A549 (cell line): ENCODE data around the gene CD2BP2. TPM values are rescaled to one million over a fixed set of nuclear protein-coding genes. Genes with fewer than 3 reads are reported as not detected.

ENCODE experiments used
- ATAC-seq, 2 experiments: fragments of 200-7000 bp in 1 of 2; fragments of >200 bp in 1 of 2; cut with Nextera tagmentation in 1 of 2; cut with Tn5 transposase in 1 of 2; 3 replicates each; pipeline versions ENCODE4 v1.8.0 to v1.9.1; 2018 to 2020; ENCODE audit warnings: mild to moderate bottlenecking in 1 of 2, moderate library complexity in 1 of 2
- CTCF ChIA-PET: fragments of 300-600 bp; sonication (Branson Sonifier 250); formaldehyde crosslinking; extraction: SDS; loops from one replicate; lab custom pipeline; 2021; ENCODE audit warnings: antibody characterized with exemption, inconsistent platforms; lab: Yijun Ruan, JAX
- POLR2A ChIA-PET: fragments of 350-600 bp; formaldehyde crosslinking; extraction: SDS; loops from one replicate; lab custom pipeline; 2021; ENCODE audit warnings: antibody characterized with exemption, inconsistent platforms; lab: Yijun Ruan, JAX
- DNase-seq, 2 experiments: peaks; one replicate each; pipeline versions ENCODE4 v3.0.0 to v3.0.0-alpha.2; 2011 to 2016; ENCODE audit warnings: low read depth in 1 of 2, low spot score in 1 of 2
- FAIRE-seq: peaks from 2 replicates; lab custom pipeline; 2011; peaks lifted over from hg19 to GRCh38; lab: Jason Lieb, UNC
- H3K27ac ChIP-seq, 2 experiments: fragments of >200 bp; sonication (Bioruptor Twin); formaldehyde crosslinking; 3 replicates each; pipeline ENCODE4 v1.5.1; 2016 to 2017
- H3K4me1 ChIP-seq: fragments of >200 bp; sonication (Bioruptor Twin); formaldehyde crosslinking; 3 replicates; pipeline ENCODE4 v1.6.1; 2016
- H3K4me2 ChIP-seq: fragments of >200 bp; sonication (Bioruptor Twin); formaldehyde crosslinking; 3 replicates; pipeline ENCODE4 v1.6.1; 2016
- H3K4me3 ChIP-seq: fragments of >200 bp; sonication (Bioruptor Twin); formaldehyde crosslinking; 3 replicates; pipeline ENCODE4 v1.5.1; 2016
- H3K9me3 ChIP-seq: fragments of >200 bp; sonication (Bioruptor Twin); formaldehyde crosslinking; 3 replicates; pipeline ENCODE4 v1.6.1; 2016
- CBX2 ChIP-seq: fragments of 200-600 bp; sonication (generic); IDR thresholded peaks from 2 replicates; pipeline ENCODE4 v1.6.1; 2016; ENCODE audit warnings: low read depth, mild to moderate bottlenecking, borderline replicate concordance
- CHD4 ChIP-seq: fragments of 200-600 bp; sonication (generic); IDR thresholded peaks from 2 replicates; pipeline ENCODE4 v1.6.1; 2016; ENCODE audit warnings: antibody characterized with exemption, mild to moderate bottlenecking, borderline replicate concordance
- E2F6 ChIP-seq: IDR thresholded peaks from 2 replicates; pipeline ENCODE4 v1.6.1; 2012; ENCODE audit warnings: low read depth, borderline replicate concordance
- EHF ChIP-seq: fragments of 250-450 bp; sonication (Bioruptor Pico); IDR thresholded peaks from 2 replicates; pipeline ENCODE4 v1.5.0; 2020; ENCODE audit warnings: mild to moderate bottlenecking
- EHMT2 ChIP-seq: fragments of 200-600 bp; sonication (generic); IDR thresholded peaks from 2 replicates; pipeline ENCODE4 v1.6.1; 2016; ENCODE audit warnings: antibody characterized with exemption, low read depth, mild to moderate bottlenecking, moderate library complexity
- ESRRA ChIP-seq: fragments of 150-350 bp; IDR thresholded peaks from 2 replicates; pipeline ENCODE4 v1.6.1; 2014; ENCODE audit warnings: mild to moderate bottlenecking, low read length, borderline replicate concordance
- FOSB ChIP-seq: fragments of 250-450 bp; sonication (Bioruptor Pico); IDR thresholded peaks from 2 replicates; pipeline ENCODE4 v1.5.0; 2020; ENCODE audit warnings: mild to moderate bottlenecking, moderate library complexity
- GATA3 ChIP-seq: IDR thresholded peaks from 2 replicates; pipeline ENCODE4 v1.6.1; 2012; ENCODE audit warnings: borderline replicate concordance
- HEYL ChIP-seq: fragments of 250-450 bp; sonication (Bioruptor Pico); IDR thresholded peaks from 2 replicates; pipeline ENCODE4 v1.8.0; 2021; ENCODE audit warnings: mild to moderate bottlenecking, moderate library complexity
- HOXA7 ChIP-seq: fragments of 250-450 bp; sonication (Bioruptor Pico); IDR thresholded peaks from 2 replicates; pipeline ENCODE4 v1.5.0; 2020; ENCODE audit warnings: mild to moderate bottlenecking, moderate library complexity
- HOXB13 ChIP-seq: fragments of 250-450 bp; sonication (Bioruptor Pico); IDR thresholded peaks from 2 replicates; pipeline ENCODE4 v1.5.0; 2020; ENCODE audit warnings: low read depth, mild to moderate bottlenecking, moderate library complexity
- JUNB ChIP-seq: fragments of >200 bp; sonication (Bioruptor Twin); formaldehyde crosslinking; IDR thresholded peaks from 2 replicates; pipeline ENCODE4 v1.6.1; 2016
- KDM5A ChIP-seq: fragments of 200-600 bp; sonication (generic); IDR thresholded peaks from 2 replicates; pipeline ENCODE4 v1.6.1; 2016; ENCODE audit warnings: antibody characterized with exemption, mild to moderate bottlenecking
- MAFK ChIP-seq: fragments of 450-650 bp; IDR thresholded peaks from 2 replicates; pipeline ENCODE4 v1.6.1; 2014; ENCODE audit not compliant: partially characterized antibody
- MAZ ChIP-seq: fragments of 150-350 bp; IDR thresholded peaks from 2 replicates; pipeline ENCODE4 v1.6.1; 2014; ENCODE audit warnings: antibody characterized with exemption, low read depth, low read length, borderline replicate concordance
- NPAS2 ChIP-seq: fragments of 250-450 bp; sonication (Bioruptor Pico); IDR thresholded peaks from 2 replicates; pipeline ENCODE4 v1.8.0; 2022; ENCODE audit warnings: mild to moderate bottlenecking, moderate library complexity, borderline replicate concordance
- PBX3 ChIP-seq: IDR thresholded peaks from 2 replicates; pipeline ENCODE4 v1.6.1; 2012
- PHF8 ChIP-seq: fragments of 200-600 bp; sonication (generic); IDR thresholded peaks from 2 replicates; pipeline ENCODE4 v1.6.1; 2016; ENCODE audit warnings: low read depth, mild to moderate bottlenecking, antibody characterized with exemption, moderate library complexity, borderline replicate concordance
- POLR2A ChIP-seq: IDR thresholded peaks from 2 replicates; pipeline ENCODE4 v1.6.1; 2012; ENCODE audit warnings: mild to moderate bottlenecking, low read length
- POLR2AphosphoS2 ChIP-seq: conservative IDR thresholded peaks from 2 replicates; pipeline ENCODE4 v1.6.1; 2012; ENCODE audit warnings: low read length, improper control_type of control experiment, inconsistent platforms
- RAD21 ChIP-seq, 2 experiments: fragments of >200 bp in 1 of 2; sonication (Bioruptor Twin) in 1 of 2; formaldehyde crosslinking in 1 of 2; IDR thresholded peaks in 1 of 2; conservative IDR thresholded peaks in 1 of 2; 2 replicates in 1 of 2; 3 replicates in 1 of 2; pipeline ENCODE4 v1.6.1; 2012 to 2018; ENCODE audit warnings: inconsistent platforms in 1 of 2
- RCOR1 ChIP-seq: fragments of 150-350 bp; IDR thresholded peaks from 2 replicates; pipeline ENCODE4 v1.6.1; 2014; ENCODE audit warnings: antibody characterized with exemption, low read length, low read depth
- RNF2 ChIP-seq: fragments of 200-600 bp; sonication (generic); IDR thresholded peaks from 2 replicates; pipeline ENCODE4 v1.6.1; 2016; ENCODE audit warnings: low read depth, mild to moderate bottlenecking, antibody characterized with exemption, moderate library complexity, borderline replicate concordance
- SMC3 ChIP-seq: fragments of >200 bp; sonication (Bioruptor Twin); formaldehyde crosslinking; IDR thresholded peaks from 3 replicates; pipeline ENCODE4 v1.6.1; 2018; ENCODE audit warnings: inconsistent platforms
- ZC3H11A ChIP-seq: fragments of 450-650 bp; IDR thresholded peaks from 2 replicates; pipeline ENCODE4 v1.6.1; 2014; ENCODE audit warnings: antibody characterized with exemption, mild to moderate bottlenecking
- WGBS: methylation state at CpG from one replicate; pipeline ENCODE4 v1.1.6; 2017; ENCODE audit errors: missing lambda C conversion rate; 5-methylcytosine and 5-hydroxymethylcytosine counted together
- polyA plus RNA-seq, 4 experiments: library from polyadenylated mRNA; depleted of rRNA in 3 of 4; stranded (reverse); fragments of >200 nt; fragmentation: RNase III in 1 of 4; extraction: RNeasy Plus Mini Kit Qiagen cat#74134 plus additional on column Dnase treatment in 1 of 4; gene quantifications; 2 replicates in 3 of 4; 3 replicates in 1 of 4; pipeline ENCODE4 v1.2.3, GENCODE V29; 2011 to 2017
- TF ChIP-seq, protein P1 (sequence below): fragments of 250-450 bp; sonication (Bioruptor Pico); IDR thresholded peaks from 2 replicates; pipeline ENCODE4 v1.5.0; 2020; ENCODE audit warnings: low read depth, mild to moderate bottlenecking, moderate library complexity

The CD2BP2 gene
- polyA plus RNA-seq, 2 of the 4 experiments (the other 2 are of a cell fraction) = 35.6 to 54.0 TPM

DNA sequence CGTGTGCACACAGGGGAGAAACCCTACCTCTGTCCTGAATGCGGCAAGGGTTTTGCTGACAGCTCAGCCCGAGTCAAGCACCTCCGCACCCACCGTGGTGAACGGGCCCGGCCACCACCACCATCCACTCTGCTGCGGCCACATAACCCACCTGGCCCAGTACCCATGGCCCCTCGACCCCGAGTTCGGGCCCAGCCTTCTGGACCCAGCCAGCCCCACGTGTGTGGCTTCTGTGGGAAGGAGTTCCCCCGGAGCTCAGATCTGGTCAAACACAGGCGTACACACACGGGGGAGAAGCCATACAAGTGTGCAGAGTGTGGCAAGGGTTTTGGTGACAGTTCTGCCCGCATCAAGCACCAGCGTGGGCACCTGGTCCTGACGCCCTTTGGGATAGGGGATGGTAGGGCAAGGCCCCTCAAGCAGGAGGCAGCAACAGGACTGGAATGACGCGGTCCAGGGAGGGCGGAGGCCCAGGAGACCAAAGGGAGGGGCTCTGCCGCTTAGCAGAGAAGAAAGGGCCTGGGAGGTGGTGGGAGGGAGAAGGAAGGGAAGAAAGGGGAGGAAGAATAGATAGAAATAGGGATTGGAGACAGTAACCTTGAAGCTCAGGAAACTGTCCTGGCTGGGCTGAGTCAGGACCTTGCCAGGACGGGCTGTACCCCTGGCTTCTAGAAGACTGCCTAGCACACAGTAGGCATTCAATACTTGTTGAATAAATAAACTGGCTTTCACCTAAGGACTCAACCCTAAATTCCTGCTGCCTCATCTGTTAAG, 43.7 kb upstream of the CD2BP2 start:
- DNase-seq (no peak), ATAC-seq (no peak), FAIRE-seq (no peak)
- Histone ChIP-seq H3K4me2 (no peak overlapping the region), H3K4me3 (no peak overlapping the region), H3K9me3 (no peaks in the 10 kb centered on the region), H3K4me1 (peaks cover 12% of the 10 kb centered on the region), H3K27ac (no peak overlapping the region)
- no peak for TF ChIP-seq MAZ
- no peak for TF ChIP-seq PBX3
- TF ChIP-seq POLR2AphosphoS2 = no peak
- no peak for TF ChIP-seq CHD4
- no peak for TF ChIP-seq SMC3
- no peak for TF ChIP-seq RAD21 (conservative IDR thresholded peaks at IDR 0.05 in 1 of 2, IDR thresholded peaks at IDR 0.05 in 1 of 2)
- TF ChIP-seq HOXB13 (CRISPR knock-in tag) = no peak
- TF ChIP-seq RCOR1 = no peak
- 86% methylated on average over 23 of the region's 23 CpGs for WGBS
- POLR2A ChIA-PET = interaction anchor here (0.8 to 1.8 kb wide), 3 partner anchors 19 to 252 kb away, joined by 3 to 4 read pairs (median 3); partner anchors contain the start of genes PRR14 and TBC1D10B
- CTCF ChIA-PET = interaction anchor here (1.4 to 11.5 kb wide), 3 partner anchors 10 to 230 kb away, joined by 3 to 149 read pairs (median 6); partner anchors contain the start of gene ZNF771

GRCh38 chr16:30397776-30398660, 42.9 kb upstream of the CD2BP2 start:
- ATAC-seq (no peak), DNase-seq (no peak), FAIRE-seq (no peak)
- no peaks in the 10 kb centered on the region for H3K9me3 ChIP-seq
- TF ChIP-seq EHMT2 (no peak), MAFK (no peak), HEYL (no peak), EHF (CRISPR knock-in tag) (no peak), CBX2 (no peak), POLR2A (no peak), E2F6 (no peak), JUNB (no peak), HOXB13 (CRISPR knock-in tag) (no peak), PHF8 (no peak)
- no peak overlapping the region for H3K4me2 ChIP-seq
- POLR2A ChIA-PET = interaction anchor here (0.8 kb wide), 1 partner anchor 253 kb away, joined by 3 read pairs; the partner anchor contains the start of gene PRR14
- 91% methylated on average over 22 of the region's 42 CpGs for WGBS
- peaks cover 12% of the 10 kb centered on the region for H3K4me1 ChIP-seq
- no peak overlapping the region for H3K4me3 ChIP-seq
- CTCF ChIA-PET = interaction anchor here (1.6 to 11.5 kb wide), 2 partner anchors 11 to 231 kb away, joined by 6 to 149 read pairs; partner anchors contain the start of gene ZNF771
- H3K27ac ChIP-seq = no peak overlapping the region

DNA sequence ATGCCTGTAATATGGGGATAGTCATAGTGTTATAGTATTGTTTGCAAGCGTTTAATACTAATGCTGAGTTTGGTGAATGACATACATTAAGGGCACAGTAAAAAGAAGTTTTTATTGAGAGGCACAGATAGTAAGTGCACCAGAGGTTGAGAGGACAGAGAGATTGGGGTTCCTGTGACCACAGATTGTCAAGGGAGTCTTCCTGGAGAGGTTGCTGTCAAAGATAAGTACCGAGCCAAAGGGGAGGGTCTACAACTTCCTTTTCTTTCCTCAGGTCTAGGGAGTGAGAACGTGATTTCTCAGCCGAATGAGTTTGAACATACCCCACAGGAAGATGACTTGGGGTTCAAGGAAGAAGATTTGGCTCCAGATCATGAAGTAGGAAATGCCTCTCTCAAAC, 41.9 kb upstream of the CD2BP2 start:
- Histone ChIP-seq H3K9me3 (no peaks in the 10 kb centered on the region), H3K4me1 (peaks cover 12% of the 10 kb centered on the region), H3K4me2 (peak overlapping the region; percentile 97), H3K27ac (no peak overlapping the region), H3K4me3 (no peak overlapping the region; the same call in 2 of the 3 replicates)
- ChIA-PET CTCF (interaction anchor here (11.5 kb wide), 1 partner anchor 12 kb away, joined by 149 read pairs; the partner anchor contains the start of gene ZNF771), POLR2A (no interaction called here)
- FAIRE-seq (no peak), ATAC-seq (no peak), DNase-seq (no peak)
- WGBS = 91% methylated on average over 4 of the region's 4 CpGs
- TF ChIP-seq ESRRA = no peak
- no peak for TF ChIP-seq HEYL
- no peak for TF ChIP-seq RNF2
- no peak for TF ChIP-seq GATA3
- no peak for TF ChIP-seq MAZ
- TF ChIP-seq HOXA7 = no peak
- TF ChIP-seq, protein P1, sequence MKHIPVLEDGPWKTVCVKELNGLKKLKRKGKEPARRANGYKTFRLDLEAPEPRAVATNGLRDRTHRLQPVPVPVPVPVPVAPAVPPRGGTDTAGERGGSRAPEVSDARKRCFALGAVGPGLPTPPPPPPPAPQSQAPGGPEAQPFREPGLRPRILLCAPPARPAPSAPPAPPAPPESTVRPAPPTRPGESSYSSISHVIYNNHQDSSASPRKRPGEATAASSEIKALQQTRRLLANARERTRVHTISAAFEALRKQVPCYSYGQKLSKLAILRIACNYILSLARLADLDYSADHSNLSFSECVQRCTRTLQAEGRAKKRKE (CRISPR knock-in tag) = no peak
- no peak for TF ChIP-seq NPAS2 (CRISPR knock-in tag)
- TF ChIP-seq ZC3H11A = no peak
- no peak for TF ChIP-seq KDM5A
- no peak for TF ChIP-seq POLR2A
- no peak for TF ChIP-seq FOSB (CRISPR knock-in tag)
- no peak for TF ChIP-seq EHMT2
- no peak for TF ChIP-seq MAFK
